Skeletal muscle cell (primary cell): ENCODE results near the gene TCF12.
A peak's percentile ranks its signal among the peaks of the same experiment; 100 is the strongest.

ENCODE experiments used
- DNase-seq: peaks from one replicate; pipeline ENCODE4 v3.0.0-alpha.2; 2010; ENCODE audit warnings: low read depth
- H3K4me3 ChIP-seq: 2 replicates; pipeline ENCODE4 v1.5.1; 2011; ENCODE audit warnings: low read depth, mild to moderate bottlenecking, control low read depth, low read length, moderate library complexity

TCF12 gene

GRCh38 chr15:57314221-57314620 is 395.8 kb downstream of the TCF12 start:
- no peak overlapping the region for H3K4me3 ChIP-seq
- no peak for DNase-seq

DNA sequence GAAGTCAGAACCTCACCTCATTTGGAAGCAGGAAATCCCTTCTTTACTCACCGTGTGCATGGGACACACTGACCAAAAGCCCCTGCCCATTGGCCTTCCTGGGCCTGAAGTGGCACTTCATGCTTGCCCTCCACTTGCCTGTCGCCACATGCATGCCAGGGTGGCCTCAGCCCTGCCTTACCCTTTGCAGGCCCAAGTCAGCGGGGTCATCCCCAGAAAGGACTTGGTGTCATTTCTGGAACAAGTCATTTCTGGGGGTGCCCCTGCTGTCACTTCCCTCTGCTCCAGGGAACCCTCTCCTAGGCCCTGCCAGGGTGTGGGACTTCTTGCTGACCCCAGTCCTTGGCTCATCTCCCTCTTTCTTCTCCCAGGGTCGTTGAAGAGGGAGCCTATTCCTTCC is 398.0 kb downstream of the TCF12 start:
- H3K4me3 ChIP-seq, result no peak overlapping the region

GRCh38 chr15:57319226-57319918 is 400.9 kb downstream of the TCF12 start:
- H3K4me3 ChIP-seq, result no peak overlapping the region
- no peak for DNase-seq

More for the DNA sequence above, 398.0 kb downstream of the TCF12 start:
- DNase-seq, result no peak

- DNase-seq, result no peak
- H3K4me3 ChIP-seq, result no peak overlapping the region
Measured at GRCh38 chr15:57319919-57320560, 401.6 kb downstream of the TCF12 start.

DNA sequence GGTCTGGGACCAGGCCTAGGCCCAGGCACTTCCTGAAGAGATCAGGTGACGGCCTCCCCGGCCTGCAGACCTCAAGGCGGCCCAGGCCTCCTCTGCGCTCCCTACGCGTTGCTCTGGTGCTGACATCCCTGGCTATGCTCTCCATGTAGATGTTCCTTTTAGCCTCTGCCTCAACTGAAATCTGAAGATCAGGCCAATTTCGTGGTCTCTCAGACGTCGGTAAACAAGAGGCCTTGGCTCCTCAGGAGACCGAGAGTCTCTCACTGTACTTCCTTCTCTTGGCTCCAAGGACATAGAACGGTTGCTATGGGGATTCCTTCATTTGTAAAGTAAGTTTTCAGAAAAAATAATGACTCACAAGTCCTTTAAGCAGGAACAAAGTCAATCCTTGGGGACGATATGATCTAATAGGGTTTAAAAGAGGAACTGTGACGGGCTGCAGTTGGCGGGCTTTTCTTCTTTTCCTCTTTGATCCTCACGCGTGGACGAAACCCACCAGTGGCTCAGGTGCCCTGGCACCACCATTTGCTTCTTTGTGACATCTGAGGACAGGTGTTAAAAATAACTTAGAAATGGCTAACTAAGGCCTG is 402.3 kb downstream of the TCF12 start:
- no peak overlapping the region for H3K4me3 ChIP-seq
- peak; percentile 64 for DNase-seq

GRCh38 chr15:57321485-57321884 is 403.0 kb downstream of the TCF12 start:
- DNase-seq, result no peak
- no peak overlapping the region for H3K4me3 ChIP-seq

- DNase-seq, result no peak
Measured at GRCh38 chr15:57321973-57322601, 403.6 kb downstream of the TCF12 start.

GRCh38 chr15:57322602-57323250 is 404.3 kb downstream of the TCF12 start:
- no peak overlapping the region for H3K4me3 ChIP-seq

More at GRCh38 chr15:57321973-57322601, 403.6 kb downstream of the TCF12 start:
- H3K4me3 ChIP-seq, result no peak overlapping the region

DNA sequence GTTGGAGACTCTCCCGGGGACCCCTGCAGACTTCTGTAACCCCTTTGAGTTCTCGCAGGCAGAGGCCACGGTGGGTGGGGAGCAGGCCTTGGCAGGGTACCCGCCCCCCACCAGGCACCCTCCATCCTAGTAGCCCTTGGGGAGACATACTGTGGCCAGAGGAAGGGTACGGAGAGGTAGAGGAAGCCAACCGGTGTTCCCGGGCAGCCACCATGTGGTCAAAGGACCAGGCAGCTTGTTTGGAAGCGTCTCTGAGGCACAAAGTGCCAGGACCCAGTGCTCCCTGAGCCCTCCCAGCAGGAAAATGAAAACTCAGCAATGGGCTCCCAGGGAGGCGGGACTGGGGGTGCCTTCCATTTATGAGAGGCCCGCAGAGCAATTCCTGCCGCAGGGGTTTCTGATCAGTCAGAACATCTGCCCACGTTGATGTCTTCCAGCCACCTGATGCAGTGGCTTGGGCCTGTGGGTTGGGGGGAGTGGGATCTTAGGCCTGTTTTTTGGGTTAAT is 404.9 kb downstream of the TCF12 start:
- no peak overlapping the region for H3K4me3 ChIP-seq
- no peak for DNase-seq

More at GRCh38 chr15:57322602-57323250, 404.3 kb downstream of the TCF12 start:
- no peak for DNase-seq

- DNase-seq, result peak; percentile 49
- H3K4me3 ChIP-seq, result no peak overlapping the region
Measured at GRCh38 chr15:57323806-57324589, 405.6 kb downstream of the TCF12 start.

- no peak for DNase-seq
- no peak overlapping the region for H3K4me3 ChIP-seq
Measured at GRCh38 chr15:57324590-57324890, 406.1 kb downstream of the TCF12 start.

GRCh38 chr15:57324944-57325679 is 406.7 kb downstream of the TCF12 start:
- DNase-seq, result no peak
- H3K4me3 ChIP-seq, result no peak overlapping the region

DNA sequence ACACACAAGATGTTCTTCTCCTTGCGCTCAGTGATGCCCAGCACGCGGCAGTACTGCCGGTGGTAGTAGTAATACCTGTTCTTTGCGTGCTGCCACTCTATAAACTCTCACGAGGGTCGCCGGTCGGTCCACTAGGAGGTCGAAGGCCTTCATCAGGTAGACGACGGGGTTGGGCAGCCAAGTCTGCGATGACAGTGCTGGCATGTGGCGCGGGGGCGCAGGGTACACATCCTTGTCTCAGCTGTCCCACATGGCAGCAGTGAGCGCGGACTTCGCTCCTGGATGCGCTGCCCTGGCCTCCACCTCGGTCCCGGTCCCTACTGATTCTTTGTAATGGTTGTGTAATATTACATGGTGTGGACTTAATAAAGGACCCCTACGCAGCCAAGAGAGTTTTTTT is 407.8 kb downstream of the TCF12 start:
- DNase-seq, result no peak
- H3K4me3 ChIP-seq, result no peak overlapping the region

DNA sequence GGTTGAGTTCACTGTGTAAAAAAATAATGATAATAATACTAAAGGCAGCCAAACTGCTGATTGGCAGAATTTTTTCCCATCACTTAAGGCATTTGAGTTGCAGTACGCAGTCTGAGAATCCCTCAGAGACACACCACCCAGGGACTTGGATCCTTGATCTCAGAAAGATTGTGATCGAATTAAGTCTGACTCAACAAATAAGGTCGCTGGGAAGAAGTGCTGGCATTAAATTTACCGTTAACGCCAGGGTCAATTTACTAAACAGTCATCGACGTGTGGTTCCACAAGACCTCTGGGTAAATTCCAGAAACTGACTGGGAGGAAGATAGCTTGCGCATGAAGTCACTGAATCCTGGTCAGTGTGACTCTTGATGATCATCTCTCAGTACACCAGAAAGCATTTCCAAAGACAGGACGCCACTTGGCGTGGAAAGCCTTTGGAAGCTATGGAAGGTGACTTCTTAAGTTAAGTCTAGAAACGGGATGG is 409.6 kb downstream of the TCF12 start:
- no peak overlapping the region for H3K4me3 ChIP-seq
- peak; percentile 88 for DNase-seq

GRCh38 chr15:57328479-57328878 is 410.0 kb downstream of the TCF12 start:
- H3K4me3 ChIP-seq, result no peak overlapping the region
- no peak for DNase-seq

GRCh38 chr15:57328897-57329296 is 410.5 kb downstream of the TCF12 start:
- no peak overlapping the region for H3K4me3 ChIP-seq
- no peak for DNase-seq

- no peak for DNase-seq
- H3K4me3 ChIP-seq, result no peak overlapping the region
Measured at GRCh38 chr15:57329582-57330367, 411.3 kb downstream of the TCF12 start.
